DND-41 (cell line): Measurements from ENCODE around the gene AGRN.
"Not testable (repeated sequence)": the region's sequence is repeated elsewhere in the genome, so short reads cannot be mapped to it uniquely, and the experiment has no call there.

ENCODE experiments used
- ATAC-seq: fragments of 200-7000 bp; cut with Tn5 transposase; 3 replicates; pipeline ENCODE4 v1.9.1; 2021; ENCODE audit warnings: low read depth; ENCODE audit not compliant: insufficient read depth
- DNase-seq: peaks from one replicate; pipeline ENCODE4 v3.0.0-alpha.2; 2020
- H2AFZ ChIP-seq: 2 replicates; pipeline ENCODE4 v1.6.0; 2012; ENCODE audit warnings: low read depth, low read length
- H3K27ac ChIP-seq: 2 replicates; pipeline ENCODE4 v1.5.1; 2012; ENCODE audit warnings: low read length, inconsistent platforms
- H3K27me3 ChIP-seq: fragments of 200-600 bp; sonication (generic); 2 replicates; pipeline ENCODE4 v1.6.0; 2012; ENCODE audit warnings: low read length, mild to moderate bottlenecking, inconsistent platforms; ENCODE audit not compliant: insufficient read depth, poor library complexity
- H3K36me3 ChIP-seq: 2 replicates; pipeline ENCODE4 v1.5.1; 2012; ENCODE audit warnings: low read length, inconsistent platforms; ENCODE audit not compliant: insufficient read depth
- H3K4me1 ChIP-seq: 2 replicates; pipeline ENCODE4 v1.5.1; 2012; ENCODE audit warnings: mild to moderate bottlenecking, low read length; ENCODE audit not compliant: insufficient read depth
- H3K4me2 ChIP-seq: 2 replicates; pipeline ENCODE4 v1.6.0; 2012; ENCODE audit warnings: mild to moderate bottlenecking, moderate library complexity, low read length, inconsistent platforms; ENCODE audit not compliant: insufficient read depth
- H3K4me3 ChIP-seq, 2 experiments: fragments of 200-600 bp in 1 of 2; shearing (Covaris generic) in 1 of 2; 2 replicates each; pipeline ENCODE4 v1.5.1; 2012 to 2016; ENCODE audit warnings: inconsistent platforms in 2 of 2, low read length in 2 of 2, mild to moderate bottlenecking in 2 of 2, low read depth in 1 of 2, moderate library complexity in 1 of 2
- H3K79me2 ChIP-seq: 2 replicates; pipeline ENCODE4 v1.6.0; 2012; ENCODE audit warnings: low read length, inconsistent platforms; ENCODE audit not compliant: insufficient read depth
- H3K9ac ChIP-seq: 2 replicates; pipeline ENCODE4 v1.6.0; 2012; ENCODE audit warnings: low read depth, mild to moderate bottlenecking, inconsistent platforms, low read length, moderate library complexity
- H3K9me3 ChIP-seq: 2 replicates; pipeline ENCODE4 v1.5.1; 2012; ENCODE audit warnings: low read length, moderate library complexity, mild to moderate bottlenecking, inconsistent platforms; ENCODE audit not compliant: insufficient read depth, severe bottlenecking
- H4K20me1 ChIP-seq: 2 replicates; pipeline ENCODE4 v1.6.0; 2012; ENCODE audit warnings: low read length; ENCODE audit not compliant: insufficient read depth
- EZH2 ChIP-seq: IDR thresholded peaks from 3 replicates; pipeline ENCODE4 v1.6.1; 2012; ENCODE audit warnings: borderline replicate concordance, low read depth, mild to moderate bottlenecking, moderate library complexity, low read length, inconsistent platforms; ENCODE audit not compliant: severe bottlenecking
- TF ChIP-seq, protein P1 (sequence below): IDR thresholded peaks from 2 replicates; pipeline ENCODE4 v1.5.1; 2012; ENCODE audit warnings: borderline replicate concordance, low read length, moderate library complexity, mild to moderate bottlenecking; ENCODE audit not compliant: poor library complexity, severe bottlenecking; ENCODE audit errors: extremely low read depth

Gene AGRN

DNA sequence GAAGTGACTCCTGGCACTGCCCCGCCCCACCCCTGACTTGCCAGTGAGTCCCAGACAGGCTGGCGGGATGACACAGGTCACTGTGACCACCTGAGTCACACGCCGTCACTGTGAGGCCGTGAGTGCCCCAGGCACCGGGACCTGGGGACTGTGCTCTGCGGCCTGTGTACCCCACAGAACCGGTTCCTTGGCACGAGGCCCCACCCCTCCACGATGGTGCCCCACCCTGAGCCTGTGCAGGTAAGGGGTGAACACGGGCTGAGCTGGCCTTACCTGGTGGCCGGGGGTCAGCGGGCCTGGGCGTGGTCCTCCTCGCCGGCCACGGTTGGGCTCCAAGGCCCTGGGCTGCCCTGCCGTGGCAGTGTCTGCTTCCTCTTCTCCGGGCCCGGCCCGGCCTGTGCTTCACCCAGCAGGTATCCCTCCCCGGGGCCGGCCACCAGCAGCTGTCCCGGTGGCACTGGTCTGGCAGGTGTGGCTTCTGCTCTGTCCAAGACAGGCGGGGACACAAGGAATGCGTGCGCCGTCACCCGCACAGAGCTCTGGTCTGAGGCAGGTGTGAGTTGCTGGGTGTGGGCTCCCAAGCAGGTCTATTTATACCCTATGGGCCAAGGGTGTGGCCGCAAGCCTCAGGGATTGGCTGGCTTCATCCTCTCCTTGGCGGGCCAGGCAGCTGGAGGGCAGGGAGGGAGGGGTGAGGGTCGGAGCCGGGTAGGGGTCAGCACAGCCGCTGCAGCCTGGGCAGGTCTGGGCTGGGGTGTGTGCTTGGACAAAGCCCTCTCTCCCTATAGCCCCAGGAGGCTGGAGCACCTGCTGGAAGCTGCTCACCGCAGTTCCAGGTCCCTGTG, 54.0 kb downstream of the AGRN start, which contains the start of gene RNF223:
TSS of gene RNF223 (minus strand) at position 564 of the 845 bp plus-strand sequence. CDS start 1,740 bp downstream, outside the sequence.
- no peak within 1 kb of the TSS for H3K9ac ChIP-seq
- ATAC-seq = no peak
- no peak within 1 kb of the TSS for H3K4me2 ChIP-seq
- DNase-seq = no peak
- H3K27ac ChIP-seq = no peak within 1 kb of the TSS
- no peak within 1 kb of the TSS for H2AFZ ChIP-seq
- no peaks in the 10 kb centered on the region for H3K4me1 ChIP-seq
- H3K79me2 ChIP-seq = no peaks in the 10 kb centered on the region
- H3K4me3 ChIP-seq = no peak within 1 kb of the TSS
- no peaks in the 10 kb centered on the region for H3K27me3 ChIP-seq
- H3K36me3 ChIP-seq = no peaks in the 10 kb centered on the region
- no peak for TF ChIP-seq EZH2
- TF ChIP-seq, protein P1, sequence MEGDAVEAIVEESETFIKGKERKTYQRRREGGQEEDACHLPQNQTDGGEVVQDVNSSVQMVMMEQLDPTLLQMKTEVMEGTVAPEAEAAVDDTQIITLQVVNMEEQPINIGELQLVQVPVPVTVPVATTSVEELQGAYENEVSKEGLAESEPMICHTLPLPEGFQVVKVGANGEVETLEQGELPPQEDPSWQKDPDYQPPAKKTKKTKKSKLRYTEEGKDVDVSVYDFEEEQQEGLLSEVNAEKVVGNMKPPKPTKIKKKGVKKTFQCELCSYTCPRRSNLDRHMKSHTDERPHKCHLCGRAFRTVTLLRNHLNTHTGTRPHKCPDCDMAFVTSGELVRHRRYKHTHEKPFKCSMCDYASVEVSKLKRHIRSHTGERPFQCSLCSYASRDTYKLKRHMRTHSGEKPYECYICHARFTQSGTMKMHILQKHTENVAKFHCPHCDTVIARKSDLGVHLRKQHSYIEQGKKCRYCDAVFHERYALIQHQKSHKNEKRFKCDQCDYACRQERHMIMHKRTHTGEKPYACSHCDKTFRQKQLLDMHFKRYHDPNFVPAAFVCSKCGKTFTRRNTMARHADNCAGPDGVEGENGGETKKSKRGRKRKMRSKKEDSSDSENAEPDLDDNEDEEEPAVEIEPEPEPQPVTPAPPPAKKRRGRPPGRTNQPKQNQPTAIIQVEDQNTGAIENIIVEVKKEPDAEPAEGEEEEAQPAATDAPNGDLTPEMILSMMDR = no peak
- H4K20me1 ChIP-seq = peaks cover 16% of the 10 kb centered on the region; the same call in 1 of the 2 replicates
- H3K9me3 ChIP-seq = no peaks in the 10 kb centered on the region

DNA sequence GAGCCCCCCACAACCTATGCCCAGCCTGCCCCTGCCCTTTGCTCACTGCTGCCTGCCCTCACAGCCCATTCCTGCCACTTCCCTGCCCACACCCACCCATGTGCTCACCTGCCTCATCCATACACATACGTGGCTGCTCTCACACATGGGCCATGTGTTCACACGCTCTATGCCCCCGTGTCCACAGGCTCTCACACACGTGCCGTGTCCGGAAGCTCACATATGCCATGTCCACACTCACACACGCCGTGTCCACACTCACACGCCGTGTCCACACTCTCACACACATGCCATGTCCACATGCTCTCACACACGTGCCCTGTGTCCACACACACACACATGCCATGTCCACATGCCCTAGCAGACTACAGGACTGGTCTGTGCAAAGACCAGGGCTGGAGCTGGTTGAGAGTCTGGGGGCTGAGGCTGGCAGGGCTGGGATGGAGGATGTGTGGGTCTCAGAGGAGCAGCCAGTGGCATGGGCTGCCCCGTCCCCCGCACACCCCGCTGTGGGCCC, 54.8 kb downstream of the AGRN start:
- H3K79me2 ChIP-seq = no peaks in the 10 kb centered on the region
- no peak overlapping the region for H3K27ac ChIP-seq
- H3K9ac ChIP-seq = no peak overlapping the region
- H3K4me1 ChIP-seq = peaks cover 4% of the 10 kb centered on the region; the same call in 1 of the 2 replicates
- H3K4me3 ChIP-seq = no peak overlapping the region
- H3K36me3 ChIP-seq = no peaks in the 10 kb centered on the region
- no peak for ATAC-seq
- H3K27me3 ChIP-seq = peaks cover 4% of the 10 kb centered on the region
- no peak overlapping the region for H3K4me2 ChIP-seq
- H2AFZ ChIP-seq = no peak overlapping the region
- no peak for TF ChIP-seq EZH2
- TF ChIP-seq, protein P1 = no peak
- H3K9me3 ChIP-seq = no peaks in the 10 kb centered on the region
- DNase-seq = no peak
- peaks cover 21% of the 10 kb centered on the region for H4K20me1 ChIP-seq

DNA sequence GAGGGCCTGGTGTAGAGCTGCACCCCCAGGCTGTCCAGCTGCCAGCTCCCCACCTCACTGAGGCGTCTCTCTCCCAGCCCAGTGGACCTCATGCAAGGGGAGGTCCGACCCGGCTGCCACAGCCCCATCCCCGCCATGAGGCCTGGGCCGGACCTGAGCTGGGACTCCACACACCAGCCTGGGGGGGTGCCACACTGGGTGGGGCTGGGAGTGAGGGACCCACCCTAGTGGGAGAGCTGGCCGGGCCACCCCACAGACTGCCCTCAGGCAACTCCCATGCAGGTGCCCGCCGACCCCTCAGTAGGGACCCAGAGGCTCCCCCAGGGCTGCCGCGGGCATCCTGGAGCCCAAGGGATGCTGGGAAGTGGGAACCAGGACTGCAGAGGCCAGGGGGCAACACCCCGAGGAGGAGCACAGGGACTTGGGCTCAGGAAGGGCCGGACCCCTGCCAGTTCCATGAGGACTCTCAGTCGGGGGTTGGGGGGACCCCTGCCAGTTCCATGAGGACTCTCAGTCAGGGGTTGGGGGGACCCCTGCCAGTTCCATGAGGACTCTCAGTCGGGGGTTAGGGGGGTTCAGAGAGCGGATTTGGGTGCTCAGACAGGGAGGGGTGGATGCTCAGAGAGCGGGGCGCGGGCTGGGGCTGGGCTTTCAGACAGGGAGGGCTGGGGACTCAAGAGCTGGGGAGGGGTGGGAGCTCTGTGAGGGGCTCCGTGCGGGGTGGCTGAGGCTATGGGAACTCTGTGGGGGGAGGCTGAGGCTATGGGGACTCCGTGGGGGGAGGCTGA, 55.4 kb downstream of the AGRN start:
- peaks cover 7% of the 10 kb centered on the region for H3K27me3 ChIP-seq

DNA sequence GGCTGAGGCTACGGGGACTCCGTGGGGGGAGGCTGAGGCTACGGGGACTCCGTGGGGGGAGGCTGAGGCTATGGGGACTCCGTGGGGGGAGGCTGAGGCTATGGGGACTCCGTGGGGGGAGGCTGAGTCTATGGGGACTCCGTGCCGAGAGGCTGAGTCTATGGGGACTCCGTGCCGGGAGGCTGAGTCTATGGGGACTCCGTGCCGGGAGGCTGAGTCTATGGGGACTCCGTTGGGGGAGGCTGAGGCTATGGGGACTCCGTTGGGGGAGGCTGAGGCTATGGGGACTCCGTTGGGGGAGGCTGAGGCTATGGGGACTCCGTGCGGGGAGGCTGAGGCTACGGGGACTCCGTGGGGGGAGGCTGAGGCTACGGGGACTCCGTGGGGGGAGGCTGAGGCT, 57.5 kb downstream of the AGRN start:
- H3K4me1 ChIP-seq, H3K36me3 ChIP-seq, H3K9me3 ChIP-seq, ATAC-seq, H3K27me3 ChIP-seq, H3K4me2 ChIP-seq, H3K79me2 ChIP-seq, H3K27ac ChIP-seq, H2AFZ ChIP-seq, H3K4me3 ChIP-seq, H3K9ac ChIP-seq, DNase-seq: not testable (repeated sequence)
- H4K20me1 ChIP-seq = peaks cover 23% of the 10 kb centered on the region

More for the DNA sequence above, 55.4 kb downstream of the AGRN start:
- TF ChIP-seq EZH2 = no peak
- TF ChIP-seq, protein P1 = no peak
- H3K79me2 ChIP-seq = no peaks in the 10 kb centered on the region
- H3K9ac ChIP-seq = no peak overlapping the region
- no peaks in the 10 kb centered on the region for H3K9me3 ChIP-seq
- DNase-seq = no peak
- H3K36me3 ChIP-seq = no peaks in the 10 kb centered on the region
- H3K27ac ChIP-seq = no peak overlapping the region
- ATAC-seq = no peak
- no peak overlapping the region for H3K4me3 ChIP-seq
- H4K20me1 ChIP-seq = peaks cover 17% of the 10 kb centered on the region
- H3K4me1 ChIP-seq = peaks cover 5% of the 10 kb centered on the region; the same call in 1 of the 2 replicates
- H2AFZ ChIP-seq = no peak overlapping the region
- H3K4me2 ChIP-seq = no peak overlapping the region
